Loucy (cell line): Measurements from ENCODE around the gene CFAP251.

Source experiments
- EZH2phosphoT487 ChIP-seq: fragments of 200-600 bp; IDR thresholded peaks from 2 replicates; pipeline ENCODE4 v1.6.1; 2018; ENCODE audit warnings: antibody characterized with exemption, mild to moderate bottlenecking, moderate library complexity, borderline replicate concordance
- TF ChIP-seq, protein P1 (sequence below): fragments of 200-600 bp; sonication (generic); conservative IDR thresholded peaks from 2 replicates; pipeline ENCODE4 v1.5.1; 2014; ENCODE audit warnings: mild to moderate bottlenecking, antibody characterized with exemption, low read length

DNA sequence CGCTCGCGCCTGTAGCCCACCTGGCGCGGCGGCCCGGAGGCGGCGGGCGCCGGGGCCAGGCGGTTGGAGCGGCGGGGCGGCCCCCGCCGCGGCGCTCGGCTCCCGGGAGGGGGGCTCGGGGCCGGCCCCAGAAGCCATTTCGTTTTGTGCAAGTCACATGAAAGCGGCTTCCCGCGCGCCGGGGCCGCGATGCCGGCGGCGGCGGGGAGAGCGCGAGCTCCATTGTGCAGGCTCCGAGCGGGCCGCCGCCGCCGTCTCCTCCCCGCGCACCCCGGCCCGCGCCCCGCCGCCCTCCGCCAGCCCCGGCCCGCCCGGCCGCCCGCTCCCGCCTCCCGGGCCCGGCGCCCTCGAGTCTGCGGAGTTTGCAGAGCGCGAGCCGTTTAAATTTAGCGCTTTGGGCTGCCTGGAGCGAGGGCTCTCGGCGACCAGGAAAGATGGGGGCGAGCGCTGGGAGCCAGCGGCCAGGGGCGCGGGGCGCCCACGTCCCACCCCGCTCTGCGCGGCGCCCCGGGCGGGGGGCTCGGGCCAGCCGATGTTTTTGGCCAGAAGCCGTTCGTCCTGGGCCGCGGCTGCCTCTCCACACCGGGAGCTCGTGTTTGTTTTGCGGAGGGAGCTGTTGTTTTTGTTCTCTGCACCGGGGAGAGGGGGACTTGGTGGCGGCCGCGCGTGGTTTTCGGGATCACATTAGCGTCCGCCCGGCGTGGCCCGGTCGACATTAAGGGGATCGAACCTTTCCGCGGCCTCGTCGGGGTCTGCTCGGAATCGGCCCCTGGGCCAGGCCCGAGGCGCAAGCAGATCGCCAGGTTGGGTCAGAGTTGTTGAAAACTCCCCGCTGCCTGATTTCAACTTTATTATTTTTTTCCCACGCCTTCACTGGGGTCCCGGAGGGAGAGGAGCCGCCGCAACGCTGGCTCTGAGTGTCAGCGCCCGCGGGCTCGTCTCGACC lies 104.3 kb downstream of the CFAP251 start:
- TF ChIP-seq, protein P1, sequence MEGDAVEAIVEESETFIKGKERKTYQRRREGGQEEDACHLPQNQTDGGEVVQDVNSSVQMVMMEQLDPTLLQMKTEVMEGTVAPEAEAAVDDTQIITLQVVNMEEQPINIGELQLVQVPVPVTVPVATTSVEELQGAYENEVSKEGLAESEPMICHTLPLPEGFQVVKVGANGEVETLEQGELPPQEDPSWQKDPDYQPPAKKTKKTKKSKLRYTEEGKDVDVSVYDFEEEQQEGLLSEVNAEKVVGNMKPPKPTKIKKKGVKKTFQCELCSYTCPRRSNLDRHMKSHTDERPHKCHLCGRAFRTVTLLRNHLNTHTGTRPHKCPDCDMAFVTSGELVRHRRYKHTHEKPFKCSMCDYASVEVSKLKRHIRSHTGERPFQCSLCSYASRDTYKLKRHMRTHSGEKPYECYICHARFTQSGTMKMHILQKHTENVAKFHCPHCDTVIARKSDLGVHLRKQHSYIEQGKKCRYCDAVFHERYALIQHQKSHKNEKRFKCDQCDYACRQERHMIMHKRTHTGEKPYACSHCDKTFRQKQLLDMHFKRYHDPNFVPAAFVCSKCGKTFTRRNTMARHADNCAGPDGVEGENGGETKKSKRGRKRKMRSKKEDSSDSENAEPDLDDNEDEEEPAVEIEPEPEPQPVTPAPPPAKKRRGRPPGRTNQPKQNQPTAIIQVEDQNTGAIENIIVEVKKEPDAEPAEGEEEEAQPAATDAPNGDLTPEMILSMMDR = no peak
- TF ChIP-seq EZH2phosphoT487 = no peak
